Upper lobe of left lung (tissue), 6 donors: ENCODE results near the gene MGMT. TPM values are rescaled to one million over a fixed set of nuclear protein-coding genes. Genes with fewer than 3 reads are reported as not detected.

ENCODE experiments used
- ATAC-seq, 2 donors: fragments of 200-7000 bp; cut with Tn5 transposase; one replicate each; pipeline ENCODE4 v1.9.1; 2022; ENCODE audit warnings: mild to moderate bottlenecking in 2 of 2, moderate library complexity in 2 of 2; ENCODE audit not compliant: low FRiP score in 2 of 2
- DNase-seq, 2 donors: peaks; one replicate each; pipeline ENCODE4 v3.0.0-alpha.2; 2019 to 2020
- H3K27ac ChIP-seq, 4 donors: fragments of 200-600 bp; sonication (generic); one replicate each; pipeline ENCODE4 v1.5.1; 2016 to 2019
- H3K27me3 ChIP-seq, 4 donors: fragments of 200-600 bp; sonication (generic); one replicate each; pipeline ENCODE4 v1.5.1; 2017 to 2019
- H3K36me3 ChIP-seq, 4 donors: fragments of 200-600 bp; sonication (generic); one replicate each; pipeline ENCODE4 v1.5.1; 2016 to 2019
- H3K4me1 ChIP-seq, 4 donors: fragments of 200-600 bp; sonication (generic); one replicate each; pipeline ENCODE4 v1.5.1; 2018 to 2019
- H3K4me3 ChIP-seq, 4 donors: fragments of 200-600 bp; sonication (generic); one replicate each; pipeline ENCODE4 v1.5.1; 2017 to 2019; ENCODE audit warnings: mild to moderate bottlenecking in 2 of 4, moderate library complexity in 1 of 4
- H3K9me3 ChIP-seq, 4 donors: fragments of 200-600 bp; sonication (generic); one replicate each; pipeline ENCODE4 v1.5.1; 2018 to 2019
- CTCF ChIP-seq, 6 experiments: fragments of 450-650 bp in 4 of 6; fragments of 200-600 bp in 2 of 6; sonication (generic) in 2 of 6; IDR thresholded peaks; one replicate each; pipeline ENCODE4 v1.5.1; 2016 to 2019; ENCODE audit warnings: antibody characterized with exemption in 6 of 6
- EP300 ChIP-seq, 4 donors: sonication (generic); formaldehyde crosslinking; IDR thresholded peaks; one replicate each; pipeline ENCODE4 v1.5.1; 2017; ENCODE audit warnings: antibody characterized with exemption in 4 of 4, control low read depth in 2 of 4
- POLR2A ChIP-seq, 4 donors: fragments of 450-650 bp; IDR thresholded peaks; one replicate each; pipeline ENCODE4 v1.5.1; 2016 to 2017; ENCODE audit warnings: antibody characterized with exemption in 4 of 4, mild to moderate bottlenecking in 2 of 4
- POLR2AphosphoS5 ChIP-seq, 2 donors: sonication (generic); formaldehyde crosslinking; IDR thresholded peaks; one replicate each; pipeline ENCODE4 v1.5.1; 2017; ENCODE audit warnings: antibody characterized with exemption in 2 of 2
- WGBS, 2 donors: methylation state at CpG; one replicate each; pipeline ENCODE4 v1.1.5; 2017 to 2018; 5-methylcytosine and 5-hydroxymethylcytosine counted together
- total RNA-seq, 6 donors: library from RNA; depleted of rRNA in 4 of 6; stranded (reverse); fragments of >200 nt in 4 of 6; gene quantifications; one replicate each; pipeline versions ENCODE4 v1.1.0 to v1.2.1, GENCODE V29; 2016 to 2021
- donor health status: DM: no; HTN: no; CAD: no; lungs with moderate emphysema.
- donor health status: DM: no; HTN: yes; CAD: no; lungs with severe emphysema.

MGMT gene
- total RNA-seq, 6 donors from 2014 or later, result 20.9 to 44.0 (median 29.6) TPM

GRCh38 chr10:129440247-129440646 is 26.8 kb upstream of the MGMT start:
- Histone ChIP-seq H3K36me3 (no peaks in the 10 kb centered on the region), H3K27ac (no peak overlapping the region), H3K4me3 (no peak overlapping the region), H3K9me3 (no peaks in the 10 kb centered on the region), H3K27me3 (no peaks in the 10 kb centered on the region), H3K4me1 (no peaks in the 10 kb centered on the region)
- WGBS, 2 donors, result 89 to 94% methylated on average over 7 of the region's 7 CpGs
- TF ChIP-seq CTCF (IDR thresholded peaks at IDR 0.05) (no peak), POLR2AphosphoS5 (IDR thresholded peaks at IDR 0.05) (no peak), POLR2A (IDR thresholded peaks at IDR 0.05) (no peak), EP300 (IDR thresholded peaks at IDR 0.05) (no peak)
- no peak for DNase-seq
- ATAC-seq, result no peak

GRCh38 chr10:129440722-129441316 is 26.2 kb upstream of the MGMT start:
- ATAC-seq, result no peak
- no peaks in the 10 kb centered on the region for H3K36me3 ChIP-seq
- no peaks in the 10 kb centered on the region for H3K4me1 ChIP-seq
- DNase-seq, result peak in 1 of 2 donors; percentile 55
- H3K9me3 ChIP-seq, result no peaks in the 10 kb centered on the region
- no peak overlapping the region for H3K27ac ChIP-seq
- no peak overlapping the region for H3K4me3 ChIP-seq
- no peaks in the 10 kb centered on the region for H3K27me3 ChIP-seq
- WGBS, 2 donors, result 89% methylated on average over 7 of the region's 7 CpGs
- no peak for TF ChIP-seq CTCF (IDR thresholded peaks at IDR 0.05)
- no peak for TF ChIP-seq POLR2AphosphoS5 (IDR thresholded peaks at IDR 0.05)
- TF ChIP-seq EP300 (IDR thresholded peaks at IDR 0.05), result no peak
- TF ChIP-seq POLR2A (IDR thresholded peaks at IDR 0.05), result no peak

- WGBS, 2 donors, result 74 to 79% methylated on average over 8 to 9 of the region's 9 CpGs
- no peak for ATAC-seq
Measured at GRCh38 chr10:129441372-129442009, 25.6 kb upstream of the MGMT start.

GRCh38 chr10:129442866-129443265 is 24.2 kb upstream of the MGMT start:
- Histone ChIP-seq H3K36me3 (no peaks in the 10 kb centered on the region), H3K4me3 (no peak overlapping the region), H3K4me1 (no peaks in the 10 kb centered on the region), H3K9me3 (no peaks in the 10 kb centered on the region), H3K27me3 (no peaks in the 10 kb centered on the region), H3K27ac (no peak overlapping the region)
- no peak for TF ChIP-seq POLR2A (IDR thresholded peaks at IDR 0.05)
- no peak for TF ChIP-seq POLR2AphosphoS5 (IDR thresholded peaks at IDR 0.05)
- TF ChIP-seq CTCF (IDR thresholded peaks at IDR 0.05), result no peak
- TF ChIP-seq EP300 (IDR thresholded peaks at IDR 0.05), result no peak
- ATAC-seq, result no peak
- DNase-seq, result no peak
- 88 to 93% methylated on average over 6 to 7 of the region's 7 CpGs for WGBS, 2 donors

More at GRCh38 chr10:129441372-129442009, 25.6 kb upstream of the MGMT start:
- DNase-seq, result no peak
- Histone ChIP-seq H3K27me3 (no peaks in the 10 kb centered on the region), H3K4me1 (no peaks in the 10 kb centered on the region), H3K27ac (no peak overlapping the region), H3K9me3 (no peaks in the 10 kb centered on the region), H3K4me3 (no peak overlapping the region), H3K36me3 (no peaks in the 10 kb centered on the region)
- no peak for TF ChIP-seq POLR2A (IDR thresholded peaks at IDR 0.05)
- TF ChIP-seq EP300 (IDR thresholded peaks at IDR 0.05), result no peak
- TF ChIP-seq POLR2AphosphoS5 (IDR thresholded peaks at IDR 0.05), result no peak
- TF ChIP-seq CTCF (IDR thresholded peaks at IDR 0.05), result no peak

GRCh38 chr10:129444359-129444758 is 22.7 kb upstream of the MGMT start:
- WGBS, 2 donors, result 80 to 82% methylated on average over 2 of the region's 2 CpGs
- H3K9me3 ChIP-seq, result no peaks in the 10 kb centered on the region
- H3K4me1 ChIP-seq, result no peaks in the 10 kb centered on the region
- H3K4me3 ChIP-seq, result no peak overlapping the region
- TF ChIP-seq EP300 (IDR thresholded peaks at IDR 0.05), result no peak
- H3K36me3 ChIP-seq, result no peaks in the 10 kb centered on the region
- no peak overlapping the region for H3K27ac ChIP-seq
- no peak for DNase-seq
- H3K27me3 ChIP-seq, result no peaks in the 10 kb centered on the region
- no peak for ATAC-seq
